Measurements from ENCODE around the gene HOOK2.

Gene HOOK2

DNA sequence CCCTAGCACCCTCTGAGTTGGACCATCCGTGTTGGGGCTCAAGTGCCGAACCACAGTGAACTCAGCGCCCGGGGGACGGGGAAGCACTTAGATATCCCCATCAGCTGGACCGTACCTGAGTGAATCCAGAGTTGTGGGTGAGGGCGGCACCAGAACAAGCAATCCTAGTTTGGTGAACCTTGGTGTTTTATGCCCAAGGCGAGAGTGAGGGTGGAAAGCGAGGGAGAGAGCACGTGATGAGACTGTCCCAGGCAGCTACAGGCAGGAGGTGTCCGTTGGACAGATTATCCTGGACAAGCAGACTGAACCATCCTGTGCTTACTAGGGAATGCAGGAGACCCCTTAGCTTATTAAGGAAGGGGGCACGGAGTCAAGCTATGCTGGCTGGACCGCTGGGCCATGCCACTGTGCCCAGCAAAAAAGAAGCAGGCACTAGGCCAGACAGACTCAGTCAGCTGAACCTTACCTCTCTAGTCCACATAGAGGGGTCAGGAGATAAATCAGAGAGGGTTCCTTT is 37.5 kb downstream of the HOOK2 start:
- TF ChIP-seq, protein P1, sequence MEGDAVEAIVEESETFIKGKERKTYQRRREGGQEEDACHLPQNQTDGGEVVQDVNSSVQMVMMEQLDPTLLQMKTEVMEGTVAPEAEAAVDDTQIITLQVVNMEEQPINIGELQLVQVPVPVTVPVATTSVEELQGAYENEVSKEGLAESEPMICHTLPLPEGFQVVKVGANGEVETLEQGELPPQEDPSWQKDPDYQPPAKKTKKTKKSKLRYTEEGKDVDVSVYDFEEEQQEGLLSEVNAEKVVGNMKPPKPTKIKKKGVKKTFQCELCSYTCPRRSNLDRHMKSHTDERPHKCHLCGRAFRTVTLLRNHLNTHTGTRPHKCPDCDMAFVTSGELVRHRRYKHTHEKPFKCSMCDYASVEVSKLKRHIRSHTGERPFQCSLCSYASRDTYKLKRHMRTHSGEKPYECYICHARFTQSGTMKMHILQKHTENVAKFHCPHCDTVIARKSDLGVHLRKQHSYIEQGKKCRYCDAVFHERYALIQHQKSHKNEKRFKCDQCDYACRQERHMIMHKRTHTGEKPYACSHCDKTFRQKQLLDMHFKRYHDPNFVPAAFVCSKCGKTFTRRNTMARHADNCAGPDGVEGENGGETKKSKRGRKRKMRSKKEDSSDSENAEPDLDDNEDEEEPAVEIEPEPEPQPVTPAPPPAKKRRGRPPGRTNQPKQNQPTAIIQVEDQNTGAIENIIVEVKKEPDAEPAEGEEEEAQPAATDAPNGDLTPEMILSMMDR (conservative IDR thresholded peaks at IDR 0.05), result no peak
- peak overlapping the region; percentile 94; the same call in 1 of the 2 replicates for H3K27ac ChIP-seq

DNA sequence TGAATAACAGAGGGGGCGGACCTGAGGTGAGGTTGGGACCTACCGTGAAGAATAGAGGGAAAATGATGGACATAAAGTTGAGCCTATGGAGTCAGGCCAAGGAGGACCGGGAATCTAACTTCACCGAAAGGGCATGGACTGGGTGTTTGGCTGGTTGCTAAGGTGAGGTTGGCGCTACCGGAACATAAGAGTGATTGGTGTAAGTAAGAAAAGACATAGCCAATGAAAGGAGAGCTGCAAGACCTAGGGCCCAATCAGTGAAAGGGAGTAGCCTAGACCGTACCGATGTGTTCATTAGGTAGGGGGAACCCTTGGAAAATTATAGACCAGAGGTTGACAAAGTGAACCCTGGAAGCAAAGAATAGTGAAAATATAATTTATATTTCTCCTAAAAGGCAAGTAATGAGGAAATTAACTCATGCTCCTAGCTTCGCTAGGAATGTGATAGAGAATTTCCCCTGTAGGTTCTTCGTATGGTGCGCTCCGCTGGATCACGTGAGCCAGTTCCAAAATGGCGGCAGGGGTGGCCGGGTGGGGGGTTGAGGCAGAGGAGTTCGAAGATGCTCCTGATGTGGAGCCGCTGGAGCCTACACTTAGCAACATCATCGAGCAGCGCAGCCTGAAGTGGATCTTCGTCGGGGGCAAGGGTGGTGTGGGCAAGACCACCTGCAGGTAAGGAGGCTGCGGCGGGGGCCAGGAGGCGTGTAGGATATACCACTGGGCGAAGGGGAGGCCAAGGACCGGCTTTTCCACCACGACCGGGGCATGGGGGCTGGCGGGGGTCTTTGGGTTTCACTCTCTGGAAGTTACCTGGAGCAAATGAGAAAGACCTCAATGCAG is 38.1 kb downstream of the HOOK2 start, which contains the start of gene GET3:
TSS of gene GET3 (plus strand) at position 503 of the 840 bp plus-strand sequence. CDS start at position 512, 9 bp downstream.
- peak within 1 kb of the TSS; percentile 94 for H3K27ac ChIP-seq
- TF ChIP-seq, protein P1 (conservative IDR thresholded peaks at IDR 0.05), result no peak

DNA sequence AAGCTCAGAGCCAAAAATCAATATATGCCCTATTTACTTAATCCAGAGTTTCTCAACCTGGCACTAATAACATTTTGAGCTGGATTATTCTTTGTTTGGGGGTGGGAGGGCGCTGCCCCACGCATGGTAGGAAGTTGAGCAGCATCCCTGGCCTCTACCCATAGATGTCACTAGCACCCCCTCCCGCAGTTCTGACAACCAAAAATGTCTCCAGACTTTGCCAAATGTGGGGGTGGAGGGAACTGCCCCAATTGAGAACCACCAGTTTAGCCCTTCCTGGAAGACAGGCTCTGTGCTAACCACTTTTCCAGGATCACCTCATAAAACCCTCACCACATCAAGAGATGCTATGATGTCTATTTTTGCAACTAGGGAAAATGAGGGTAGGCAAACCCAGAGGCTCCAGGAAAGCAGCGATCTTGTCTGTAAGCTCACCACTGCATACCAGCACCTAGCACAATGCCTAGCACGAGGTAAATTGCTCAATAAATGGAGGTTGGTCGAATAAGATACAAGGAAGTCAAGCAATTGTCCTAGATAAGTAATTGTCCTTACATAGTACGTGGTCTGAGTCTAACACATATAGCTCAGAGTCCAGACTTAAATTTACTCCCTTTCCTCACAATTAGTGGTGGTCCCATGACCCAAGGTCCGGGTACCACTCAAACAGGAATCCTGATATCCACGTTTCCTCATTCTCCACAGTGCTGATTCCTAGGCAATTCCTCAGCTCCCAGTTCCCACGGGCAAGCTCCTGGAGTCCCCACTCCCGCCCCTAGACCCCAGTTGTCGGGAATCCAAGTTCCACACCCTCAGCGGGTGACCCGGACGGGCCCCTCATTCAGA is 41.8 kb downstream of the HOOK2 start:
- TF ChIP-seq, protein P1 (conservative IDR thresholded peaks at IDR 0.05), result peak; percentile 57
- peak overlapping the region; percentile 93 for H3K27ac ChIP-seq

DNA sequence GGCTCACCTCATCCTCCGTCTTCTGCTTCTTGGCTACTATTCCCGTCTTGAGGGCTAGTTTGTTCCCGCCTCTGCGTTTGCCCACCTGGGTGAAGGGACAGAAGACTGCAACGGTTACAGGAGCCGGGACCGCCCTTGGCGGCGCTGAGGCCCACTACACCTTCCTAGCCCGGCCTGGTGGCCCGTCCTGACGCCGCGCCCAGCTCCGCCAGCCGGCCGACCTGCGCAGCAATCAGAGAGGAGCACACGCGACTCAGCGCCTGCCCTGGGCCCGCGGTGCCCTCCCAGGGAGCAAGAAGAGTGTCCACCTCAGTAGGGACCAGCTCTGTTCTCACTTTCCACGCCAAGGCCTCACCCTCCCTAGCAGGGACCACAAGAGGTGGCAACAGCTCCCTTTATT is 44.0 kb downstream of the HOOK2 start:
- H3K27ac ChIP-seq, result no peak overlapping the region
- TF ChIP-seq, protein P1 (conservative IDR thresholded peaks at IDR 0.05), result no peak

DNA sequence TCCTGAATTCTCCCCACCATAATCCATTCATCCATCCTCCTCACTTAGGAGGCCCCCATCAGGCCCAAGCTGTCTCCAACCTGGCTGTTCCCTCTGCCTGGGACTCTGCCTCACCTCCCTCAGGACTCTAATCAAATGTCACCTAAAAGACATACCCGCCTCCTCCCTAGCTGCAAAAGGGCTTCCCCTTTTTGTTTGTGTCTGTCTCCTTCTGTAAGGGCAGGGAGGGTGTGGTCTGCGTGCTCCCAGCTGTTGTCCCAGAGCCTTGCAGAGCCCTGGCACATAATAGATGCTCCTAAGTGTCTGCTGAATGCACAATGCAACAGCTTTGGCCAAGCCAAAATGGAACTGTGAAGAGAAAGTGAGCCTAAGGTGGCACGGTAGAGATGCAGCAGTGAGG is 45.3 kb downstream of the HOOK2 start:
- no peak overlapping the region for H3K27ac ChIP-seq
- TF ChIP-seq, protein P1 (conservative IDR thresholded peaks at IDR 0.05), result no peak

DNA sequence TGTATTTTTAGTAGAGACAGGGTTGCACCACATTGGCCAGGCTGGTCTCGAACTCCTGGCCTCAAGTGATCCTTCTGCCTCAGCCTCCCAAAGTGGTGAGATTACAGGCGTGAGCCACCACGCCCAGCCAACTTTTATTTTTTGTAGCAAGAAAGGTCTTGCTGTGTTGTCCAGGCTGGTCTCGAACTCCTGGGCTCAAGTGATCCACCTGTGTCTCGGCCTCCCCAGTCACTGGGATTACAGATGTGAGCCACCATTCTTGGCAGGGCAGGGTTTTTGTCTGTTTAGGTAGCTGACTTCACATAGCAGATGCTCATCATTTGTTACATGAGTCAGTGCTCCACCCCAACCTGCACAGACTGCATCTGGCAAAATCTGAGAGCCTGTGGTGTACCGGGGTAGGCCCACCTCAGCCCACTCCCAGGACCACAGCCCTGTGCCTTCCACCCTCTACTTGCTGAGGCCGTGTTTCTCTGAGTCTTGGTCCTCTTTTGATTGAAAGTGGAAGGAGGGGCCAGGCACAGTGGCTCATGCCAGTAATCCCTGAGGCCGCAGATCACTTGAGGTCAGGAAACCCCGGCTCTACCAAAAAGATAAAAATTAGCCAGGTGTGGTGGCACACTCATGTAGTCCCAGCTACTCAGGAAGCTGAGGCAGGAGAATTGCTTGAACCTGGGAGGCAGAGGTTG is 47.5 kb downstream of the HOOK2 start:
- no peak overlapping the region for H3K27ac ChIP-seq
- TF ChIP-seq, protein P1 (conservative IDR thresholded peaks at IDR 0.05), result no peak
